CD14-positive monocyte (primary cell): ENCODE data around the gene EIF4E1B. TPM values are rescaled to one million over a fixed set of nuclear protein-coding genes. Genes with fewer than 3 reads are reported as not detected.

Experiments
- DNase-seq, 3 donors: peaks; one replicate each; pipeline ENCODE4 v3.0.0-alpha.2; 2011 to 2022
- H2AFZ ChIP-seq: 2 replicates; pipeline ENCODE4 v1.6.0; 2012; ENCODE audit warnings: mild to moderate bottlenecking, low read depth, low read length, inconsistent platforms; ENCODE audit not compliant: insufficient read depth, poor library complexity, severe bottlenecking
- H3K27ac ChIP-seq, 2 donors: 1 replicate in 1 of 2; 2 replicates in 1 of 2; pipeline ENCODE4 v1.5.1; 2012 to 2013; ENCODE audit warnings: low read length in 2 of 2, control low read depth in 1 of 2, inconsistent platforms in 1 of 2, low read depth in 1 of 2, mild to moderate bottlenecking in 1 of 2
- H3K27me3 ChIP-seq, 2 donors: one replicate each; pipeline versions ENCODE4 v1.6.0 to v1.6.1; 2011 to 2013; ENCODE audit warnings: low read length in 2 of 2; ENCODE audit not compliant: control insufficient read depth in 2 of 2, insufficient read depth in 2 of 2
- H3K36me3 ChIP-seq, 2 donors: replicated peaks in 1 of 2; 1 replicate in 1 of 2; 2 replicates in 1 of 2; pipeline versions ENCODE4 v1.5.1 to v1.6.1; 2012 to 2013; ENCODE audit warnings: low read length in 2 of 2, control low read depth in 1 of 2, inconsistent platforms in 1 of 2, mild to moderate bottlenecking in 1 of 2; ENCODE audit not compliant: insufficient read depth in 2 of 2, control insufficient read depth in 1 of 2
- H3K4me1 ChIP-seq, 2 donors: 1 replicate in 1 of 2; 2 replicates in 1 of 2; pipeline versions ENCODE4 v1.5.1 to v1.6.1; 2012 to 2013; ENCODE audit warnings: low read length in 2 of 2, control low read depth in 1 of 2, inconsistent platforms in 1 of 2, mild to moderate bottlenecking in 1 of 2, moderate library complexity in 1 of 2; ENCODE audit not compliant: insufficient read depth in 2 of 2, control insufficient read depth in 1 of 2
- H3K4me2 ChIP-seq: replicated peaks from 2 replicates; pipeline ENCODE3; 2012; ENCODE audit warnings: low read length, moderate library complexity, mild to moderate bottlenecking; ENCODE audit not compliant: poor library complexity, severe bottlenecking; ENCODE audit errors: extremely low read depth
- H3K4me3 ChIP-seq, 3 experiments: fragments of 200-600 bp in 1 of 3; sonication (generic) in 1 of 3; replicated peaks in 1 of 3; 1 replicate in 2 of 3; 2 replicates in 1 of 3; pipeline ENCODE4 v1.5.1; 2011 to 2013; ENCODE audit warnings: low read length in 3 of 3, mild to moderate bottlenecking in 3 of 3, control low read depth in 2 of 3, low read depth in 2 of 3, inconsistent platforms in 1 of 3, moderate library complexity in 1 of 3
- H3K79me2 ChIP-seq: 2 replicates; pipeline ENCODE4 v1.6.0; 2012; ENCODE audit warnings: mild to moderate bottlenecking, control low read depth, inconsistent platforms, low read length, moderate library complexity; ENCODE audit not compliant: insufficient read depth
- H3K9ac ChIP-seq: 2 replicates; pipeline ENCODE4 v1.6.0; 2017; ENCODE audit warnings: low read length, mild to moderate bottlenecking; ENCODE audit not compliant: insufficient read depth, poor library complexity, severe bottlenecking
- H3K9me3 ChIP-seq, 2 donors: replicated peaks in 1 of 2; 1 replicate in 1 of 2; 2 replicates in 1 of 2; pipeline versions ENCODE4 v1.5.1 to v1.6.1; 2012 to 2013; ENCODE audit warnings: low read length in 2 of 2, control low read depth in 1 of 2; ENCODE audit not compliant: control insufficient read depth in 1 of 2, insufficient read depth in 1 of 2
- H4K20me1 ChIP-seq: 2 replicates; pipeline ENCODE4 v1.6.0; 2012; ENCODE audit warnings: mild to moderate bottlenecking, low read length, control low read depth, moderate library complexity; ENCODE audit not compliant: insufficient read depth
- H3K27ac Mint-ChIP-seq, 7 donors: one replicate each; pipeline ENCODE4 v1.8.0; 2020; ENCODE audit warnings: mild to moderate bottlenecking in 7 of 7, mixed read lengths in 7 of 7, moderate library complexity in 6 of 7, inconsistent platforms in 2 of 7
- H3K27me3 Mint-ChIP-seq, 3 donors: one replicate each; pipeline ENCODE4 v1.8.0; 2021 to 2022; ENCODE audit warnings: low read depth in 3 of 3, mild to moderate bottlenecking in 3 of 3, mixed read lengths in 3 of 3, moderate library complexity in 3 of 3, inconsistent platforms in 1 of 3
- H3K36me3 Mint-ChIP-seq, 2 donors: one replicate each; pipeline ENCODE4 v1.8.0; 2020; ENCODE audit warnings: mixed read lengths in 2 of 2, inconsistent platforms in 1 of 2, mild to moderate bottlenecking in 1 of 2
- H3K4me1 Mint-ChIP-seq: one replicate; pipeline ENCODE4 v1.8.0; 2020; ENCODE audit warnings: mild to moderate bottlenecking, mixed read lengths
- H3K4me3 Mint-ChIP-seq, 2 donors: one replicate each; pipeline ENCODE4 v1.8.0; 2020; ENCODE audit warnings: mild to moderate bottlenecking in 2 of 2, mixed read lengths in 2 of 2, moderate library complexity in 1 of 2
- H3K9me3 Mint-ChIP-seq, 7 donors: one replicate each; pipeline ENCODE4 v1.8.0; 2020 to 2022; ENCODE audit warnings: mixed read lengths in 7 of 7, mild to moderate bottlenecking in 6 of 7, moderate library complexity in 6 of 7, inconsistent platforms in 2 of 7
- CTCF ChIP-seq: fragments of 200-600 bp; IDR thresholded peaks from one replicate; pipeline ENCODE4 v1.8.0; 2022; ENCODE audit warnings: antibody characterized with exemption, mild to moderate bottlenecking
- WGBS: methylation state at CpG from one replicate; pipeline ENCODE4 v1.1.5; 2013; ENCODE audit warnings: missing lambda C conversion rate; ENCODE audit not compliant: insufficient coverage; 5-methylcytosine and 5-hydroxymethylcytosine counted together
- intact Hi-C, 2 donors: fragments of 100-400 bp; cut with micrococcal nuclease; formaldehyde crosslinking; loops; one replicate each; pipeline versions ENCODE4 v1.15.0 to v1.15.1; 2023
- polyA plus RNA-seq, 3 donors: library from polyadenylated mRNA; depleted of rRNA in 1 of 3; unstranded in 2 of 3; stranded (reverse) in 1 of 3; fragments of 300-500 nt in 2 of 3; fragments of >200 nt in 1 of 3; fragmentation: Illumina TruSeq in 2 of 3; gene quantifications; 1 replicate in 2 of 3; 2 replicates in 1 of 3; pipeline ENCODE4 v1.2.3, GENCODE V29; 2012 to 2021

EIF4E1B gene
- polyA plus RNA-seq, 3 donors: not detected

DNA sequence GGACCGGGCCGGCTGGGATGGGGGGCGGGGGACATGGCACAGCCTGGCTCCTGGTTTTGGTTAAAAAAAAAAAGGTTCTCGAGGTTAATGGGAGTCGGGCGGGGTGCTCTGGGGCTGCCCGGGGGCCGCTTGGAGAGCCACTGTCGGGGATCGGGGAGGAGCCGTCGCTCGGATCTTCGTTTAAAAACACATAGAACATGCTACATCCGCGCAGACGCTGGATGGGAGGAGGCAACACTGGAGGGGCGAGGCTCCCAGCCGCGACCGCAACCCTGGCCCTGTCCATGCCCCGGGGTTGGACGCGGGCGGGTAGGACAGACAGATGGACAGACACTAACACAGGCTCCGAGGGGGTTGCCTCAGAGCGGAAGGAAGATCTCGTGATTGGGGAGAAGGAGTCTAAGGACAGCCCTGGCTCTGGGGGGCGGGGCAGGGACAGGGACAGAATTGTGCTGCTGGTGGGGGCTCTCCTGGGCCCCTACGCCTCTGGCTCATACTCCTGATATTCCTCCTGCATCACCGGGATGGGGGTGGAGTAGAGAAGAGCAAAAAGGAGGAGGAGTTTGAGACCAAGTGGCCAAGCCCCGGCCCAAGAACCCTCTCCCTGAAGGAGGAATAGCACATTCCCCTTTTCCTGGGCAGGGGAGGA, 10.0 kb upstream of the EIF4E1B start:
- Histone ChIP-seq H3K4me2 (peak overlapping the region; percentile 63), H3K79me2 (no peaks in the 10 kb centered on the region), H3K4me3 (peak overlapping the region in 1 of 3 experiments; percentile 50), H3K27me3 (peaks cover 22 to 68% of the 10 kb centered on the region in 2 donors), H4K20me1 (no peaks in the 10 kb centered on the region), H3K36me3 (no peaks in the 10 kb centered on the region), H3K9me3 (peaks cover 14 to 28% of the 10 kb centered on the region in 2 donors), H3K27ac (no peak overlapping the region), H3K4me1 (peaks cover 19 to 24% of the 10 kb centered on the region in 2 donors), H3K9ac (peak overlapping the region; percentile 8), H2AFZ (peak overlapping the region; percentile 67)
- no peak overlapping the region for H3K27ac Mint-ChIP-seq
- peak overlapping the region; percentile 67 to 89 for H3K4me3 Mint-ChIP-seq
- no peak for TF ChIP-seq CTCF
- DNase-seq: peak in 2 of 3 donors; percentile 30 to 39
- peaks cover 0 to 29% (median 19%) of the 10 kb centered on the region in 7 donors for H3K9me3 Mint-ChIP-seq
- WGBS: 2% methylated on average over 23 of the region's 32 CpGs
- peaks cover 57 to 80% (median 69%) of the 10 kb centered on the region in 3 donors for H3K27me3 Mint-ChIP-seq
- H3K36me3 Mint-ChIP-seq: peaks cover 6% of the 10 kb centered on the region in 2 donors
- H3K4me1 Mint-ChIP-seq: peaks cover 20% of the 10 kb centered on the region
- intact Hi-C loops: no loop called here

- WGBS: 63% methylated on average over 8 of the region's 13 CpGs
- H3K36me3 ChIP-seq: no peaks in the 10 kb centered on the region
- DNase-seq: no peak
- peaks cover 22 to 75% of the 10 kb centered on the region in 2 donors for H3K27me3 ChIP-seq
- peaks cover 19 to 24% of the 10 kb centered on the region in 2 donors for H3K4me1 ChIP-seq
- peaks cover 14 to 28% of the 10 kb centered on the region in 2 donors for H3K9me3 ChIP-seq
- intact Hi-C loops: no loop called here
- Mint-ChIP-seq H3K4me1 (peaks cover 20% of the 10 kb centered on the region), H3K27ac (no peak overlapping the region), H3K27me3 (peaks cover 60 to 82% (median 71%) of the 10 kb centered on the region in 3 donors), H3K36me3 (peaks cover 6% of the 10 kb centered on the region in 2 donors), H3K4me3 (peak overlapping the region in 1 of 2 donors; percentile 0), H3K9me3 (peaks cover 0 to 29% (median 19%) of the 10 kb centered on the region in 7 donors)
- no peak overlapping the region for H2AFZ ChIP-seq
- no peak overlapping the region for H3K27ac ChIP-seq
- no peak overlapping the region for H3K4me2 ChIP-seq
- H4K20me1 ChIP-seq: no peaks in the 10 kb centered on the region
- no peaks in the 10 kb centered on the region for H3K79me2 ChIP-seq
- H3K9ac ChIP-seq: no peak overlapping the region
- H3K4me3 ChIP-seq: no peak overlapping the region
- no peak for TF ChIP-seq CTCF
Measured at GRCh38 chr5:176621661-176622079, 8.8 kb upstream of the EIF4E1B start.
